Ovary (tissue), 3 donors: ENCODE measurements around the gene INTS6L.

Experiments used
- EP300 ChIP-seq: sonication (generic); formaldehyde crosslinking; IDR thresholded peaks from one replicate; pipeline ENCODE4 v1.6.1; 2017; ENCODE audit warnings: antibody characterized with exemption
- POLR2A ChIP-seq: fragments of 450-650 bp; IDR thresholded peaks from one replicate; pipeline ENCODE4 v1.6.1; 2017; ENCODE audit warnings: antibody characterized with exemption, mild to moderate bottlenecking, moderate library complexity
- TF ChIP-seq, protein P1 (sequence below), 3 donors: fragments of 450-650 bp in 2 of 3; fragments of 200-600 bp in 1 of 3; IDR thresholded peaks; one replicate each; pipeline versions ENCODE4 v1.5.1 to v1.8.0; 2016 to 2022; ENCODE audit warnings: antibody characterized with exemption in 3 of 3, mild to moderate bottlenecking in 1 of 3
- donor health status: DM: no; HTN: no; CAD: no.

DNA sequence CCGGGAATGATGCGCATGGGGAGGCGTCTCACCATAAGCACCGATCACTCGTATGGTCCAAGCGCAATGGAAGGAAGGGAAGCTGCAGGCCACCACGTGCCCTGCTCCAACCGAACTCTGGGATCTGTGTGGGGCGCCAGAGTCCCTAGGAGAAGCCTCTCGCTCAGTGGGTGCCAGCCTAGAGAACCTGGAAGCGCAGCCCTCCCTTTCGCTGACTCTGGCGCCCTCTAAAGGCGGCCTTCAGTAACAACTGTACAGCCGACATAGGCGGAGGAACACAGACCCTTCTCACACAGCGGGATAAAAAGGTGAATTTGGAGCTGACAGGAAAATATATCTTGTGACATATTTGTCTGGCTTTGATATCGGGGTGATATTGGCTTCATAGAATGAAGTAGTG is 76.0 kb downstream of the INTS6L start:
- TF ChIP-seq, protein P1, sequence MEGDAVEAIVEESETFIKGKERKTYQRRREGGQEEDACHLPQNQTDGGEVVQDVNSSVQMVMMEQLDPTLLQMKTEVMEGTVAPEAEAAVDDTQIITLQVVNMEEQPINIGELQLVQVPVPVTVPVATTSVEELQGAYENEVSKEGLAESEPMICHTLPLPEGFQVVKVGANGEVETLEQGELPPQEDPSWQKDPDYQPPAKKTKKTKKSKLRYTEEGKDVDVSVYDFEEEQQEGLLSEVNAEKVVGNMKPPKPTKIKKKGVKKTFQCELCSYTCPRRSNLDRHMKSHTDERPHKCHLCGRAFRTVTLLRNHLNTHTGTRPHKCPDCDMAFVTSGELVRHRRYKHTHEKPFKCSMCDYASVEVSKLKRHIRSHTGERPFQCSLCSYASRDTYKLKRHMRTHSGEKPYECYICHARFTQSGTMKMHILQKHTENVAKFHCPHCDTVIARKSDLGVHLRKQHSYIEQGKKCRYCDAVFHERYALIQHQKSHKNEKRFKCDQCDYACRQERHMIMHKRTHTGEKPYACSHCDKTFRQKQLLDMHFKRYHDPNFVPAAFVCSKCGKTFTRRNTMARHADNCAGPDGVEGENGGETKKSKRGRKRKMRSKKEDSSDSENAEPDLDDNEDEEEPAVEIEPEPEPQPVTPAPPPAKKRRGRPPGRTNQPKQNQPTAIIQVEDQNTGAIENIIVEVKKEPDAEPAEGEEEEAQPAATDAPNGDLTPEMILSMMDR (IDR thresholded peaks at IDR 0.05), result no peak
- no peak for TF ChIP-seq POLR2A
- no peak for TF ChIP-seq EP300
